NCI-H1105 treated with DMSO at 0.1 percent for 48 hours (cell line): ENCODE data around the gene DIABLO.
"Not testable (repeated sequence)": the region's sequence is repeated elsewhere in the genome, so short reads cannot be mapped to it uniquely, and the experiment has no call there.

Source experiments
- DNase-seq: peaks from one replicate; lab custom pipeline; 2025; lab: John Stamatoyannopoulos, UW

Gene DIABLO

DNA sequence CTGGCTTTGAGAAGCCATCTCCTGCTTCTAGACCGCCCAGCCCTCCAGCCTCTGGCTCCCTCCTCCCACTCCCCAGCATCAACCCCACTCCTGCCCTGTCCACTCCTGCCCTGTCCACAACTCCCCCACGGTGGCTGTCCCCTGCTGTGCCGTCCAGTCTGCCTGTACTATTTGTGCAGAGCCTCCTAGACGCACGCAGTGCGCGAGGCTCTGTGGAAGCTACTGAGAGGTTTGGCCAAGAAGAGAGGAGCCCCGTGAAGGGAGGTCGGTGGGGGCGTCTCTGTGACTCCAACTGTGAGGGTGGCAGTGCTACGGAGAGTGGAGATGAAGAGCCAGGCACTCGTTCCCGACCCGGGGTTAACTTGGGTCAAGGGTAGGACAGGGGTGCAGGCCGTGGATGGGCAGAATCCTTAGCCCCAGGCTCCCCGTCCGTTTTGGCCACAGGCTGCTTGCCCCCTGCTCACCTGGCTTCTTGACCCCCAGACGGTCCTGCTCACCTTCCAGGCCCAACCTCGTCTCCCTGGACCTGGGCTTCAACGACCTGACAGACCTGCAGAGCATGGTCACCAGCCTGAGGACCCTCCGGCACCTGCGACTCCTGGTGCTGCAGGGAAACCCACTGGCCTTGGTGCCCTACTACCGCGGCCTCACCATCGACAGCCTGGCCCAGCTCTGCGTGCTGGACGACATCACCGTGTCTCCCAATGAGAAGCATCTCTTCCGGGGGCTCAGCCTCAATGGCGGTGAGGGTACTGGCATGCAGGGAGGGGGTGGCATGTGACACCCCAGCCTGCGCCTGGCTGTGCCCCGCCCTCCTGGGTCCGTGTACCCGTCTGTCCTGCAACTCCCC lies 36.0 kb downstream of the DIABLO start:
- DNase-seq = no peak

DNA sequence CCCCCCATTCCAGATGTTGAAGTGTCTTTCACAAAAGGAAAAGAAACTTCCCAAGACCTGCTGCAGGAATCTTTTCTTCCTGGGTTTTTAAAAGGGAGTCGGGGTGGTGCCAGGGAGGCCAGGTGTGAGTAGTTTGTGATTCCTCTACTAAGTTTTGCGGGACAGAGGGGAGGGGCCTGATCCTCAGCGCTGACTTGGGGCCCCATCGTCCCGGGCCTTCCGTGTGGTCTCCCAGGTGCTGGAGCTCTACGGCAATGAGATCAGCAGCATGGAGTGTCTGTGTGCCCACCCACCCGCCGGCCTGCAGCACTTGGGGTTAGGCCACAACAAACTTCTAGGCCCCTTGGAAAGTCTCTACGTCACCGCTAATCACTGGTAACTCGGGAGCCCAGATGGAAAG lies 38.4 kb downstream of the DIABLO start:
- no peak for DNase-seq

DNA sequence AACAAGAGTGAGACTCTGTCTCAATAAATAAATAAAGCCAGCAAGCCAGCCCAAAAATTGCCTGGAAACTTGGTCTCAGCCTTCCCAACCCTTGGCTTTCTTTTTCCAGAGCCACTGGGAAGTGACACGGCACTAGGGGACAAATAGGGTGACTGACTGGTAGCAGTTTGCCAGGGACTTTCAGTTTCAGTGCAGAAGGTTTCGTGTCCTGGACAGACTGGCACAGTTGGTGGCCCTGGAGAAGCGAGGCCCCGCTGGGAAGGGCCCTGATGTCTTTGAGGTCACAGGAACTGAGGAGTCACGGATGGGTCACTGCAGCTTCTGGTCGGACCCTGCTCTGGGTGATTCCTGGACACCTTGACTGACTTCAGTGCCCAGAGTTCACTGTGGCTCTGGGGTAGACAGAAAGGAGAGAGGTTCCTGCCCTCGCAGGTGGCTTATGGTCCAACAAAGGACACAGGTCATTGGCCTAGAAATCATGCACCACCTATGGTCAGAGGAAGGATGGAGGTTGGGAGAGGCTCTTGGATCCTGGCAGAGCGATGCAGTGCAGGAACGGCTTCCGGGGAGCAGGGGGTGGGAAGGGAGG lies 40.3 kb downstream of the DIABLO start:
- no peak for DNase-seq

DNA sequence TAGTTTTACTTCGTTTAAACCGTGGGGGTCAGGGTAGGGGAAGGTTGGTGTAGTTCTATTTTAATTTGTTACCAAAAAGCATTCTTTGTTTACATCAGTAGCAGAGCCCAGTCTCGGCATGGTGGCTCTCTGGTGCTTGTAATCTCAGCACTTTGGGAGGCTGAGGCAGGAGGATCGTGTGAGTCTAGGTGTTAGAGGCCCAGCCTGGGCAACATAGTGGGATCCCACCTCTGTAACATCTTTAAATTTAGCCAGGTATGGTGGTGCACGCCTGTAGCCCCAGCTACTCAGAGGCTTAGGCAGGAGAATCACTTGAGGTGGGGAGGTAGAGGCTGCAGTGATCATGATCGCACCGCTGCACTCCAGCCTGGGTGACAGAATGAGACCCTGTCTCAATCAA lies 40.8 kb downstream of the DIABLO start:
- no peak for DNase-seq

DNA sequence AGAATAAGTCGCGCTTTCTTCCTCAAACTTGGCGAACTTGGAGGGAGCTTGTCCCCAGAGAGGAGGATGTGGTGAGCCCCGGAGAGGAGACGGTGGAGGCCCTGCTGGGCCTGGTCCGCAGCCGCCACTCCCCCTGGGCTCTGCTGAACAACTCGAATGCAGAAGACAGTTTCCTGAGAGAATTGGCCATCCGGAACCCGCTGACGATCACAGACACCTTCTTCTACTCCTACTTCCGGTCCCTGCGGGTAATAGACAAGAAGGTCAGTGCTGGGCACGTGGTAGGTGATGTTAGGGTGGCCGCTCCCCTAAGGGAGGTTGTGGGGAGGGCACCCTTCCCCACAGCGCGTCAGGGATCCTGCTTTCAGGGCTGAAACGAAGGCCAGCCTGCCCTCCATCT lies 41.3 kb downstream of the DIABLO start:
- DNase-seq = no peak

- DNase-seq = no peak
These were observed 42.3 kb downstream of the DIABLO start for GRCh38 chr12:122183588-122183940.

GRCh38 chr12:122182887-122183587 lies 42.8 kb downstream of the DIABLO start, which contains the start of gene LRRC43:
Gene LRRC43 (plus strand): TSS chr12:122183123. CDS start chr12:122183145, 22 bp downstream.
- no peak for DNase-seq

- DNase-seq = not testable (repeated sequence)
These were observed 49.4 kb downstream of the DIABLO start for GRCh38 chr12:122176473-122176872.

GRCh38 chr12:122174155-122174845 lies 51.6 kb downstream of the DIABLO start, which contains the start of gene IL31:
Gene IL31 (minus strand): TSS chr12:122174221. CDS start chr12:122174172, 49 bp downstream.
- DNase-seq = no peak

GRCh38 chr12:122172262-122172939 lies 53.5 kb downstream of the DIABLO start:
- no peak for DNase-seq

DNA sequence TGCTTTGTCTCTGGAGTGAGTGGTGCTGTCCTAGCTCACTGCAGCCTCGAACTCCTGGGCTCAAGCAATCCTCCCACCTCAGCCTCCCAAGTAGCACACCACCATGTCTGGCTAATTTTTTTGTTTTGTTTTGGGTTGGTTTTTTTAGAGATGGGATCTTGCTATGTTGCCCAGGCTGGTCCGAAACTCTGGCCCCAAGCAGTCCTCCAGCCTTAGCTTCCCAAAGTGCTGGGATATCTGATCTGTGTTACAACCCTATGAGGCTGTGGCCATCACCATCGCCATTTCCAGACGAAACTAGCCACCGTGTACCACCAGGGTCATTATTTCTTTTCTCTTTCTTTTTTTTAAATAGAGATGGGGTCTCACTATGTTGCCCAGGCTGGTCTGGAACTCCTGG lies 54.5 kb downstream of the DIABLO start:
- DNase-seq = no peak

DNA sequence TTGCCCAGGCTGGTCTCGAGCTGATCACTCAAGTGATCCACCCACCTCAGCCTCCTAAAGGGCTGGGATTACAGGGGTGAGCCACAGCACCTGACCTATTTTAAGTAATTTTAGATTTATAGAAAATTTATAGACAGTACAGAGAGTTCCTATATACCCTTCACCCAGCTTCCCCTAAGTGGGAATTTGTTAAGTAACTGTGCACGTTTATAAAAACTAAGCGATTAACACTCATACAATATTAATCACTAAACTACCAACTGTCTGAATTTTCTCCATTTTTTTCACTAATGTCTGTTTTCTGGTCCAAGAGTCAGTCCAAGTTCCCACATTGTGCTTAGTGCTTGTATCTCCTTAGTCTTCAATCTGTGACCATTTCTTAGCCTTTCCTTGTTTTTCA lies 57.4 kb downstream of the DIABLO start:
- no peak for DNase-seq

DNA sequence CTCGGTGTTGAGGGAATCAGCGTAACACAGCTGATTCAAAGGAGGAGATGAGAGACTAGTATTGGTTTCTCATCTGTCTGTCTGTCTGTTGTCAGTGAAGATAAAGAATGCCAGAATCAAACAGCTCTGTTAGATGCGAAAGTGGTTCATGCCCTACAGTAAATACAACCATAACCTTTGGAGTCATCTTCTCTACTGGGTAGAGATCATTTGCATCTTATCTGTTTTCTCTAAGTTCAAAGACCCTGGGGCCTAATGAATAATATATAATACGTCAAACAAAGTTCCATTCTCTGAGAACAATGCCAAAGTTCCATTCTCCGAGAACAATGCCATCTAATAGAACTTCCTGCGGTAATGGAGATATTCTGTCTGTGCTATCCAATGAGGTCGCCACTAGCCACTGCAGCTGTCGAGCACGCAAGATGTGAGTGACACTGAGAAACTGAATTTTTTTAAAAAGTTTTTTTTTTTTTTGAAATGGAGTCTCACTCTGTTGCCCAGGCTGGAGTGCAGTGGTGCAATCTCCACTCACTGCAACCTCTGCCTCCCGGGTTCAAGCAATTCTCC lies 58.4 kb downstream of the DIABLO start:
- DNase-seq = no peak

- DNase-seq = no peak
These were observed 59.2 kb downstream of the DIABLO start for GRCh38 chr12:122166422-122167349.

- DNase-seq = no peak
These were observed 62.9 kb downstream of the DIABLO start for GRCh38 chr12:122162976-122163375.

GRCh38 chr12:122161682-122162081 lies 64.2 kb downstream of the DIABLO start:
- DNase-seq = no peak

GRCh38 chr12:122160761-122161160 lies 65.1 kb downstream of the DIABLO start:
- no peak for DNase-seq

GRCh38 chr12:122159882-122160281 lies 66.0 kb downstream of the DIABLO start:
- DNase-seq = no peak

DNA sequence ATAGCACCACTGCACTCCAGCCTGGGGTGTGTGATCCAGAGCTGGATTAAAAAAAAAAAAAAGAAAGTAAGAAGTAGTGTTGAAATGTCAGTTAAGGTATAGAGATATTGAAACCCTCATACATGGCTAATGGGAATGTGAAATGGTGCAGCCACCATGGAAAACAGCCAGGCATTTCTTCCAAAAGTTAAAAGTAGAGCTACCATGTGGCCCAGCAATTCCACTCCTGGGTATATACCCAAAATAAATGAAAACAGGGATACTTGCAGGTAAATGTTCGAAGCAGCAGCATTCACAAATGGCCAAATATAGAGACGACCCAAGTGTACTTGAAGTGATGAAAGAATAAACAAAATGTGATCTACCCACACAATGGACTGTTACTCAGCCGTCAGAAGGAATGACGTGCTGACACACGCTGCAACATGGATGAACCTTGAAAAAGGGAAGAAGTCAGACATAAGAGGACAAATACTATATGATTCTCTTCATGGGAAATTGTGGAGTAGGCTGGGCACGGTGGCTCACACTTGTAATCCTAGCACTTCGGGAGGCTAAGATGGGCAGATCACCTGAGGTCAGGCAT lies 67.1 kb downstream of the DIABLO start:
- DNase-seq = no peak
